Smooth muscle cell (in vitro differentiated cells): ENCODE data around the gene SCEL. TPM values are rescaled to one million over a fixed set of nuclear protein-coding genes. Genes with fewer than 3 reads are reported as not detected.

Source experiments
- DNase-seq: peaks from one replicate; lab custom pipeline; 2025; ENCODE audit not compliant: unreplicated experiment; lab: John Stamatoyannopoulos, UW
- H2AFZ ChIP-seq: fragments of 200-600 bp; sonication (generic); 2 replicates; pipeline ENCODE4 v1.6.0; 2016; ENCODE audit warnings: antibody characterized with exemption, low read depth, mild to moderate bottlenecking
- H3F3A ChIP-seq: fragments of 200-600 bp; sonication (generic); 2 replicates; pipeline ENCODE4 v1.6.0; 2017; ENCODE audit warnings: antibody characterized with exemption, low read depth
- H3K27ac ChIP-seq: fragments of 200-600 bp; sonication (generic); 2 replicates; pipeline ENCODE4 v1.5.1; 2016; ENCODE audit warnings: low read depth, mild to moderate bottlenecking
- H3K27me3 ChIP-seq: fragments of 200-600 bp; sonication (generic); 2 replicates; pipeline ENCODE4 v1.6.1; 2016; ENCODE audit warnings: low read depth, mild to moderate bottlenecking
- H3K36me3 ChIP-seq: fragments of 200-600 bp; sonication (generic); 2 replicates; pipeline ENCODE4 v1.5.1; 2016; ENCODE audit warnings: low read depth
- H3K4me1 ChIP-seq: fragments of 200-600 bp; sonication (generic); 2 replicates; pipeline ENCODE4 v1.5.1; 2016; ENCODE audit warnings: low read depth
- H3K4me2 ChIP-seq: fragments of 200-600 bp; sonication (generic); 2 replicates; pipeline ENCODE4 v1.6.0; 2016; ENCODE audit warnings: mild to moderate bottlenecking
- H3K4me3 ChIP-seq: fragments of 200-600 bp; sonication (generic); 2 replicates; pipeline ENCODE4 v1.5.1; 2016; ENCODE audit warnings: mild to moderate bottlenecking
- H3K79me2 ChIP-seq: fragments of 200-600 bp; sonication (generic); 2 replicates; pipeline ENCODE4 v1.6.0; 2016; ENCODE audit warnings: low read depth, mild to moderate bottlenecking
- H3K9ac ChIP-seq: fragments of 200-600 bp; sonication (generic); 2 replicates; pipeline ENCODE4 v1.6.0; 2016; ENCODE audit warnings: low read depth
- H3K9me3 ChIP-seq: fragments of 200-600 bp; sonication (generic); replicated peaks from 2 replicates; pipeline ENCODE4 v1.5.1; 2016; ENCODE audit warnings: low read depth
- H4K20me1 ChIP-seq: fragments of 200-600 bp; sonication (generic); 2 replicates; pipeline ENCODE4 v1.6.0; 2016; ENCODE audit warnings: low read depth
- WGBS: methylation state at CpG from one replicate; pipeline ENCODE4 v1.1.7; 2016; ENCODE audit warnings: low lambda C conversion rate; 5-methylcytosine and 5-hydroxymethylcytosine counted together
- polyA plus RNA-seq: library from polyadenylated mRNA; unstranded; fragments of >200 nt; fragmentation: Nextera tagmentation; extraction: Ambion mirVana; gene quantifications from 2 replicates; pipeline ENCODE4 v1.2.1, GENCODE V29; 2016
- total RNA-seq: library from RNA; depleted of rRNA; stranded (reverse); fragments of >200 nt; gene quantifications from 2 replicates; pipeline ENCODE4 v1.2.3, GENCODE V29; 2014
- TF ChIP-seq, protein P1 (sequence below): fragments of 200-600 bp; sonication (generic); IDR thresholded peaks from 2 replicates; pipeline ENCODE4 v1.5.1; 2017; ENCODE audit warnings: borderline replicate concordance, mild to moderate bottlenecking, antibody characterized with exemption; ENCODE audit not compliant: insufficient read depth, poor library complexity, severe bottlenecking

SCEL gene
- total and polyA plus RNA-seq, 2 experiments from 2014 or later, result 0.55 to 4.3 TPM

DNA sequence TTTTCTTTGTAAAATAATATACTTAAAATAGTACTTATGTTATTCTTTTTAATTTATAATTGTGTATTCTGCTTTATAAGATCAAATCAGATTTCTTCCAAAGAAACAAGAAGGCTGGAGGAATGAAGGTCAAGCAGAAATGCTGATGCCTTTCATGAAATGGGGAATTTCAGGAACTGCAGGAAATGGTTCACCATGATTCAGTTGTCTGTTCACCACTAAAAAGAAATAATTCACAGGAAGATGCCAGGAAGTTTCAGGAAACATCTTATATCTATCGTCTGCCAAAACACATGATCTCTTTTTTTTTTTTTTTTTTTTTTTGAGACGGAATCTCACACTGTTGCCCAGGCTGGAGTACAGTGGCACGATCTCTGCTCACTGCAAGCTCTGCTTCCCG is 15.7 kb upstream of the SCEL start:
- Histone ChIP-seq H3K9me3 (no peaks in the 10 kb centered on the region), H2AFZ (no peak overlapping the region), H3K27me3 (no peaks in the 10 kb centered on the region), H3K27ac (no peak overlapping the region), H3K9ac (no peak overlapping the region), H3K4me3 (no peak overlapping the region), H3F3A (no peaks in the 10 kb centered on the region), H4K20me1 (no peaks in the 10 kb centered on the region), H3K79me2 (no peaks in the 10 kb centered on the region), H3K4me1 (no peaks in the 10 kb centered on the region), H3K4me2 (no peak overlapping the region), H3K36me3 (no peaks in the 10 kb centered on the region)
- WGBS, result 80% methylated on average over 4 of the region's 4 CpGs
- TF ChIP-seq, protein P1, sequence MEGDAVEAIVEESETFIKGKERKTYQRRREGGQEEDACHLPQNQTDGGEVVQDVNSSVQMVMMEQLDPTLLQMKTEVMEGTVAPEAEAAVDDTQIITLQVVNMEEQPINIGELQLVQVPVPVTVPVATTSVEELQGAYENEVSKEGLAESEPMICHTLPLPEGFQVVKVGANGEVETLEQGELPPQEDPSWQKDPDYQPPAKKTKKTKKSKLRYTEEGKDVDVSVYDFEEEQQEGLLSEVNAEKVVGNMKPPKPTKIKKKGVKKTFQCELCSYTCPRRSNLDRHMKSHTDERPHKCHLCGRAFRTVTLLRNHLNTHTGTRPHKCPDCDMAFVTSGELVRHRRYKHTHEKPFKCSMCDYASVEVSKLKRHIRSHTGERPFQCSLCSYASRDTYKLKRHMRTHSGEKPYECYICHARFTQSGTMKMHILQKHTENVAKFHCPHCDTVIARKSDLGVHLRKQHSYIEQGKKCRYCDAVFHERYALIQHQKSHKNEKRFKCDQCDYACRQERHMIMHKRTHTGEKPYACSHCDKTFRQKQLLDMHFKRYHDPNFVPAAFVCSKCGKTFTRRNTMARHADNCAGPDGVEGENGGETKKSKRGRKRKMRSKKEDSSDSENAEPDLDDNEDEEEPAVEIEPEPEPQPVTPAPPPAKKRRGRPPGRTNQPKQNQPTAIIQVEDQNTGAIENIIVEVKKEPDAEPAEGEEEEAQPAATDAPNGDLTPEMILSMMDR, result no peak
- DNase-seq, result no peak

DNA sequence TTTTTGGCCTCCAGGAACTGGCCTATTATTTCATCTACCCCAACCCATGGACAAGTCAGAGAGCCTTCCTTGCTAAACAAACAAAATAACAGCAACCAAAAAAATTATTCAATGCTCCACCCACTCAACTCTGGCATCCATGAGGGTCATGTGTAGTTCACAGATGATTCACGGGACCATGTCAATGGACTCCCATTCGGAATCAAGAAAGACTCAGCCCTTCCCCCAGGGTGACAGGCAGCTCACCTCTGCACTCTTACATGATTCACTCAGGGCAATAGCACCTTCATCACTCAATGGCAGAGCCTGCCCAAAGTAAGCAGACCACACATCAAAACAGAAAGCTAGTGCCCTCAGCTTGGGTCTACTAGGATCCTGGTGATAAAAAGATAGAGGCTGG is 14.3 kb upstream of the SCEL start:
- no peak overlapping the region for H3K4me3 ChIP-seq
- no peak overlapping the region for H2AFZ ChIP-seq
- no peak overlapping the region for H3K27ac ChIP-seq
- H3K36me3 ChIP-seq, result no peaks in the 10 kb centered on the region
- no peak overlapping the region for H3K4me2 ChIP-seq
- H3K27me3 ChIP-seq, result no peaks in the 10 kb centered on the region
- H3K9ac ChIP-seq, result no peak overlapping the region
- DNase-seq, result no peak
- H3K4me1 ChIP-seq, result no peaks in the 10 kb centered on the region
- no peaks in the 10 kb centered on the region for H3F3A ChIP-seq
- H3K9me3 ChIP-seq, result no peaks in the 10 kb centered on the region
- no peaks in the 10 kb centered on the region for H3K79me2 ChIP-seq
- H4K20me1 ChIP-seq, result no peaks in the 10 kb centered on the region
- TF ChIP-seq, protein P1, result no peak
- WGBS, result 88% methylated on average over 2 of the region's 2 CpGs

DNA sequence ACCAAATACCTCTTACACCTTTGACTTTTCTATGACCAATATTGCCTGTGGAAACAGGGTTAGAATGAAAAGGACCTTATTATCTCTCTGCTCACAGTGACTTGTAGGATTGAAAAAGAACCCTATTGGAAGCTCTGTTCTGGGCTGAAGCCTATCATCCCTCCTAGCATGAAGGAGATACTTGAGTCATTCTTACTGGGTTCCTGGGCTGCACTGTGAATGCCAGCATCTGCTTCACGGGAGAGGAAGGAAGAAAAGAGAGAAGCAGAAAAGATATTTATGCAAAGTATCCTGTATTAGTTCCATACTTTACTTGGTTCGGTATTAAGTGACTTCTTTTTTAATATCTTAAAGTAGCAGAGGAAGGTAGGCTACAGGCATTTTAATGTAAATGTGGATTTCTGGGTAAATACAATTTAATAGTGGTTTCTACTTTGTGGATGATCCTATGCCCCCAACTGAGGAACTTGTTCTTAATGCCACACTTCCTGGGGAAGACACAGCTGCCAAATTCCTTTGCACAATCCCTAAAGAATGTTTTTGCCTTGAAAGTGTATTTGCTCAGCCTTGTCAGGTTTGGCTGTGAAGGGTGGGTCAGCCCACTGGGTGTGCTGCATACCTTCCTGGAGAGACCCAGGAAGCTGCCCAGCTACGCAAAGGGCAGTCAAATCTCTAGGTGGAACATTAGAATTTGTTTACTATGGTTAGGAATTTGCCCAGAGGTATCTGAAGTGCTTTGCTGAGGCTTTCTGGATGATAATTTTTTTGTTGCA is 13.7 kb upstream of the SCEL start:
- no peaks in the 10 kb centered on the region for H3K4me1 ChIP-seq
- H3K4me3 ChIP-seq, result no peak overlapping the region
- no peak overlapping the region for H3K27ac ChIP-seq
- H4K20me1 ChIP-seq, result no peaks in the 10 kb centered on the region
- no peaks in the 10 kb centered on the region for H3K9me3 ChIP-seq
- H3K4me2 ChIP-seq, result no peak overlapping the region
- H3K36me3 ChIP-seq, result no peaks in the 10 kb centered on the region
- H2AFZ ChIP-seq, result no peak overlapping the region
- no peaks in the 10 kb centered on the region for H3F3A ChIP-seq
- DNase-seq, result no peak
- no peaks in the 10 kb centered on the region for H3K27me3 ChIP-seq
- TF ChIP-seq, protein P1, result no peak
- H3K9ac ChIP-seq, result no peak overlapping the region
- WGBS, result 49% methylated on average over 3 of the region's 3 CpGs
- no peaks in the 10 kb centered on the region for H3K79me2 ChIP-seq

DNA sequence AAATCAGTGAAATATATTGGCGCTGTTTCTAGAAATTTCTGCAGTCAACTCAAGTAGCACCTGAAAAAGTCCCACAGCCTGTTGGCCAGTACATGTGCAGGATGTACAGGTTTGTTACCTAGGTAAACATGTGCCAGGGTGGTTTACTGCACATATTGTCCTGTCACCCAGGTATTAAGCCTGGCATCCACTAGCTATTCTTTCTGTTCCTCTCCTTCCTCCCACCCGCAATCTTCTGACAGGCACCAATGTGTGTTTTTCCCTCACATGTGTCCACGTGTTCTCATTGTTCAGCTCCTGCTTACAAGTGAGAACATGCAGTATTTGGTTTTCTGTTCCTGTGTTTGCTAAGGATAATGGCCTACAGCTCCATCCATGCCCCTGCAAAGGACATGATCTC is 13.1 kb upstream of the SCEL start:
- no peaks in the 10 kb centered on the region for H3K4me1 ChIP-seq
- H3F3A ChIP-seq, result no peaks in the 10 kb centered on the region
- no peak overlapping the region for H2AFZ ChIP-seq
- TF ChIP-seq, protein P1, result no peak
- no peaks in the 10 kb centered on the region for H3K36me3 ChIP-seq
- no peaks in the 10 kb centered on the region for H3K9me3 ChIP-seq
- no peaks in the 10 kb centered on the region for H3K27me3 ChIP-seq
- no peak overlapping the region for H3K4me3 ChIP-seq
- no peak overlapping the region for H3K9ac ChIP-seq
- no peak overlapping the region for H3K27ac ChIP-seq
- WGBS, result 98% methylated on average over 3 of the region's 3 CpGs
- no peak overlapping the region for H3K4me2 ChIP-seq
- no peaks in the 10 kb centered on the region for H4K20me1 ChIP-seq
- no peak for DNase-seq
- no peaks in the 10 kb centered on the region for H3K79me2 ChIP-seq
